Measurements from ENCODE around the gene GNA14.
A peak's percentile ranks its signal among the peaks of the same experiment; 100 is the strongest.

GNA14 gene

GRCh38 chr9:77462066-77462465 lies 186.1 kb downstream of the GNA14 start:
- no peak for TF ChIP-seq CTCF (conservative IDR thresholded peaks at IDR 0.05)
- no peak overlapping the region for H3K27ac ChIP-seq

GRCh38 chr9:77460938-77461337 lies 187.2 kb downstream of the GNA14 start:
- no peak overlapping the region for H3K27ac ChIP-seq
- TF ChIP-seq CTCF (conservative IDR thresholded peaks at IDR 0.05): no peak

- peak; percentile 95 for TF ChIP-seq CTCF (conservative IDR thresholded peaks at IDR 0.05)
- no peak overlapping the region for H3K27ac ChIP-seq
These were observed 190.1 kb downstream of the GNA14 start for GRCh38 chr9:77457916-77458592.

GRCh38 chr9:77456829-77457437 lies 191.2 kb downstream of the GNA14 start:
- peak; percentile 92 for TF ChIP-seq CTCF (conservative IDR thresholded peaks at IDR 0.05)
- H3K27ac ChIP-seq: no peak overlapping the region

GRCh38 chr9:77455312-77455927 lies 192.7 kb downstream of the GNA14 start:
- H3K27ac ChIP-seq: no peak overlapping the region
- TF ChIP-seq CTCF (conservative IDR thresholded peaks at IDR 0.05): peak; percentile 70

- TF ChIP-seq CTCF (conservative IDR thresholded peaks at IDR 0.05): no peak
- H3K27ac ChIP-seq: no peak overlapping the region
These were observed 193.5 kb downstream of the GNA14 start for GRCh38 chr9:77454663-77455062.

GRCh38 chr9:77453825-77454647 lies 194.1 kb downstream of the GNA14 start:
- no peak overlapping the region for H3K27ac ChIP-seq
- TF ChIP-seq CTCF (conservative IDR thresholded peaks at IDR 0.05): no peak
